Measurements from ENCODE around the gene STBD1.

DNA sequence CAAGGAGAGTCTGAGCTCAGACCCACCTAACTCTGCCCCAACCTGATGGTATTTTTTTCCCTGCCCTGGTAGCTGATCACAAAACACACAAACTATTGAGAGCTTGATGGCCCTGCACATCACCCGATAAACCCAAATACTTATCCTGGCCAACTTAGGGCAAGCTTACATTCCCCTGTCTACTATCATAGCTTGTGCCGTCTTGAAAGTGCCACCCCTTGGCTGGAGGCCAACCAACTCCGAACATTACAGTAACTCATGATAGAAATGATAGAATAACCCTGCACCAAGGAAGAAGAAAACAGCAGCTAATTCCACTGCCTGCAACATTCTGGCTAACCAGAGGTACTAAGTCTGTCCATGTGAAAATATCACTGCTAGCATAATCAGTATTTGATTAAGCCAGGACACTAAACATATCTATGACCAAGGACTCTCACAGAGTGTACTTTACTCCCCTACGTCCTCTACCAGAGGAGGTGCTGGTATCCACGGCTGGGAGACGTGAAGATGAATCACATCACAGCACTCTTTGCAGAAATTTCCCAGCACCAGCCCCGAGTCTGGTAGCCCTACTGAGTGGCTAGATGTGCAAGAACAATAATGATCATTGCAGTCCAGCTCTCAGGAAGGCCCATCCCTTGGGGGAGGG is 8.9 kb downstream of the STBD1 start:
- TF ChIP-seq, protein P1, sequence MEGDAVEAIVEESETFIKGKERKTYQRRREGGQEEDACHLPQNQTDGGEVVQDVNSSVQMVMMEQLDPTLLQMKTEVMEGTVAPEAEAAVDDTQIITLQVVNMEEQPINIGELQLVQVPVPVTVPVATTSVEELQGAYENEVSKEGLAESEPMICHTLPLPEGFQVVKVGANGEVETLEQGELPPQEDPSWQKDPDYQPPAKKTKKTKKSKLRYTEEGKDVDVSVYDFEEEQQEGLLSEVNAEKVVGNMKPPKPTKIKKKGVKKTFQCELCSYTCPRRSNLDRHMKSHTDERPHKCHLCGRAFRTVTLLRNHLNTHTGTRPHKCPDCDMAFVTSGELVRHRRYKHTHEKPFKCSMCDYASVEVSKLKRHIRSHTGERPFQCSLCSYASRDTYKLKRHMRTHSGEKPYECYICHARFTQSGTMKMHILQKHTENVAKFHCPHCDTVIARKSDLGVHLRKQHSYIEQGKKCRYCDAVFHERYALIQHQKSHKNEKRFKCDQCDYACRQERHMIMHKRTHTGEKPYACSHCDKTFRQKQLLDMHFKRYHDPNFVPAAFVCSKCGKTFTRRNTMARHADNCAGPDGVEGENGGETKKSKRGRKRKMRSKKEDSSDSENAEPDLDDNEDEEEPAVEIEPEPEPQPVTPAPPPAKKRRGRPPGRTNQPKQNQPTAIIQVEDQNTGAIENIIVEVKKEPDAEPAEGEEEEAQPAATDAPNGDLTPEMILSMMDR (IDR thresholded peaks at IDR 0.05; ENCODE audit: low read depth, low read length) = no peak
- TF ChIP-seq EZH2phosphoT487 (IDR thresholded peaks at IDR 0.05; ENCODE audit: low read depth) = no peak
